ENCODE data around the gene RFC3.

- TF ChIP-seq TAF1 (IDR thresholded peaks at IDR 0.05; ENCODE audit: low read depth, low read length): no peak
- TF ChIP-seq POLR2AphosphoS5 (IDR thresholded peaks at IDR 0.05; ENCODE audit: low read depth, low read length): no peak
- no peak for TF ChIP-seq POLR2A (IDR thresholded peaks at IDR 0.05; ENCODE audit: low read depth, low read length)
- TF ChIP-seq SPI1 (IDR thresholded peaks at IDR 0.05; ENCODE audit: low read depth, low read length): no peak
- no peak for TF ChIP-seq POU2F2 (IDR thresholded peaks at IDR 0.05; ENCODE audit: low read depth, low read length)
Observed at GRCh38 chr13:33876716-33877394, 58.9 kb downstream of the RFC3 start.
